Measurements from ENCODE around the gene CAMTA1.
"Not testable (repeated sequence)": the region's sequence is repeated elsewhere in the genome, so short reads cannot be mapped to it uniquely, and the experiment has no call there.

The CAMTA1 gene

GRCh38 chr1:6785318-6785727, at the start of gene CAMTA1:
Gene CAMTA1, plus strand, starts transcription at chr1:6785454. Its CDS starts 77 bp downstream, at chr1:6785531.
- FAIRE-seq (no peak), DNase-seq (ENCODE audit: insufficient read length, low spot score) (no peak)
- no peak for TF ChIP-seq CTCF (IDR thresholded peaks at IDR 0.05; ENCODE audit: insufficient read depth, missing control alignments)

GRCh38 chr1:6738987-6739676, 46.1 kb upstream of the CAMTA1 start:
- FAIRE-seq (no peak), DNase-seq (ENCODE audit: insufficient read length, low spot score) (no peak)
- TF ChIP-seq CTCF (IDR thresholded peaks at IDR 0.05; ENCODE audit: insufficient read depth, missing control alignments) = no peak

DNA sequence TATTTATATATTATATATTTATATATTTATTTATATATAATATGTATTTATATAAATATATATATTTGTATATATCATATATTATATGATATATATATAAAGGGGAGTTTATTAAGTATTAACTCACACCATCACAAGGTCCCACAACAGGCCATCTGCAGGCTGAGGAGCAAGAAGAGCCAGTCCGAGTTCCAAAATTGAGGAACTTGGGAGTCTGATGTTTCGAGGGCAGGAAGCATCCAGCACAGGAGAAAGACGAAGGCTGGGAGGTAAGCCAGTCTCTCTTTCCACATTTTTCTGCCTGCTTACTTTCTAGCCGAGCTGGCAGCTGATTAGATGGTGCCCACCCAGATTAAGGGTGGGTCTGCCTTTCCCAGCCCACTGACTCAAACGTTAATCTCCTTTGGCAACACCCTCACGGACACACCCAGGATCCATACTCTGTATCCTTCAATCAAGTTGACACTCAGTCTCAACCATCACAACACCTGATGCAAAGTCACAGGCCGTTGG, 42.5 kb upstream of the CAMTA1 start:
- not testable (repeated sequence) for DNase-seq (ENCODE audit: insufficient read length, low spot score); FAIRE-seq

DNA sequence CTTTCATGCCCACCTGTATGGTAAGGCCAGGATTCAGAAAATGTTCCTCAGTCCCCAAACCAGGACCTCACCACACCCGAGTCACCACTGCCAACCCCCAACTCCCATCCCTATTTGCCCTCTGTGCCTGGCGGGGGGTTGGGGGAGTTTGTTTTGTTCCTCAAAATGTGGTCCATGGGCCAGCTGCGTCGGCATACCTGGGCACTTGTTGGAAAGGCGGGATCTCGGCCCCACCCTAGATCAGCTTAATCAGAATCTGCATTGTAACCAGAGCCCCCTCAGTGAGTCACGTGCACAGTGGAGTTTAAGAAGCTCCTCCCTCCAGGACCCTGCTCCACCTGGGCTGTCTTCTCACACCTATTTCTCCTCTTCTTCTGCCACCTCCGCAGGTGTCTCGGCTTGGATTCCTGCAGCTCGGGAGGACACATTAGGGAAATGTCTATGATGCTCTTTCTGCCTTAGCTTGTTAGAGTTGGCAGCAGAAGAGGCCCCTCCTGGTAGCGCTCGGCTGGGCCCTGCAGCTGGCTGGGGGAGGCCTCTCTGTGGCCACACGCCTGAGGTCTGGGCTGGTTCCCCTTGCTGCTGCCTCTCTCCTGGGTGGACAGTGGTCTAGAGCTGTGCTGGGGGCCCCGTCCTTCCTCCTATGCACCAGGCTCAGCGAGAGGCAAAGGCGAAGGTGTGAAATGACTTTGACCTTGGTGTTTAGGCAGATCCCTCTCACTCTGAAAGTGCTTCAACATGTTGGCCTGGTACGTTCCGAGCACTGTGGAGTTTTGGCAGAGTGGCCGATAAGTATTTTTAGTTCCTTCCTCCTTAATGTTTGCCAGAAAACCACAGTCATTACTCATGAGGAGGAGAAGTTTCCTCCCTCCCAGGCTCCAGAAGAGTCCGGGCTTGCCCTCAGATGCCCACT, 41.8 kb upstream of the CAMTA1 start:
- no peak for TF ChIP-seq CTCF (IDR thresholded peaks at IDR 0.05; ENCODE audit: insufficient read depth, missing control alignments)
- DNase-seq (ENCODE audit: insufficient read length, low spot score) = no peak

GRCh38 chr1:6745073-6745472, 40.2 kb upstream of the CAMTA1 start:
- DNase-seq (ENCODE audit: insufficient read length, low spot score) (no peak), FAIRE-seq (no peak)
- no peak for TF ChIP-seq CTCF (IDR thresholded peaks at IDR 0.05; ENCODE audit: insufficient read depth, missing control alignments)

More for the DNA sequence above, 41.8 kb upstream of the CAMTA1 start:
- FAIRE-seq = no peak

GRCh38 chr1:6747674-6748073, 37.6 kb upstream of the CAMTA1 start:
- no peak for DNase-seq (ENCODE audit: insufficient read length, low spot score)
- FAIRE-seq = no peak
- TF ChIP-seq CTCF (IDR thresholded peaks at IDR 0.05; ENCODE audit: insufficient read depth, missing control alignments) = no peak

- DNase-seq (ENCODE audit: insufficient read length, low spot score) = no peak
- TF ChIP-seq CTCF (IDR thresholded peaks at IDR 0.05; ENCODE audit: insufficient read depth, missing control alignments) = no peak
- no peak for FAIRE-seq
These were observed 34.8 kb upstream of the CAMTA1 start for GRCh38 chr1:6750490-6750889.
